HG02759 (cell line): ENCODE measurements around the gene IL1R2.

Source experiments
- ATAC-seq: cut with Tn5 transposase; IDR thresholded peaks from one replicate; pipeline ENCODE4 v1.9.1; 2021; ENCODE audit warnings: mild to moderate bottlenecking, moderate library complexity; ENCODE audit not compliant: unreplicated experiment

IL1R2 gene

GRCh38 chr2:101991721-101992145 lies at the start of gene IL1R2:
Gene IL1R2, plus strand, starts transcription at chr2:101991960. Its CDS starts 16,616 bp downstream, at chr2:102008576.
- no peak for ATAC-seq

GRCh38 chr2:101942851-101943250 lies 48.9 kb upstream of the IL1R2 start:
- no peak for ATAC-seq

- ATAC-seq, result no peak
Observed at GRCh38 chr2:101946372-101947039, 45.3 kb upstream of the IL1R2 start.

GRCh38 chr2:101947374-101947773 lies 44.4 kb upstream of the IL1R2 start:
- ATAC-seq, result no peak

- no peak for ATAC-seq
Observed at GRCh38 chr2:101948625-101949155, 43.1 kb upstream of the IL1R2 start.

- no peak for ATAC-seq
Observed at GRCh38 chr2:101949304-101949703, 42.5 kb upstream of the IL1R2 start.

- ATAC-seq, result no peak
Observed at GRCh38 chr2:101951296-101951695, 40.5 kb upstream of the IL1R2 start.

- ATAC-seq, result no peak
Observed at GRCh38 chr2:101952551-101952950, 39.2 kb upstream of the IL1R2 start.

- no peak for ATAC-seq
Observed at GRCh38 chr2:101956465-101957438, 35.0 kb upstream of the IL1R2 start.

GRCh38 chr2:101958061-101958460 lies 33.7 kb upstream of the IL1R2 start:
- ATAC-seq, result no peak

- no peak for ATAC-seq
Observed at GRCh38 chr2:101960819-101961337, 30.9 kb upstream of the IL1R2 start.

GRCh38 chr2:101961338-101962191 lies 30.2 kb upstream of the IL1R2 start:
- ATAC-seq, result no peak

GRCh38 chr2:101962309-101962708 lies 29.5 kb upstream of the IL1R2 start:
- ATAC-seq, result no peak

- no peak for ATAC-seq
Observed at GRCh38 chr2:101963198-101963597, 28.6 kb upstream of the IL1R2 start.

GRCh38 chr2:101967826-101968513 lies 23.8 kb upstream of the IL1R2 start:
- no peak for ATAC-seq

- ATAC-seq, result no peak
Observed at GRCh38 chr2:101969723-101970122, 22.0 kb upstream of the IL1R2 start.

- no peak for ATAC-seq
Observed at GRCh38 chr2:101970901-101971300, 20.9 kb upstream of the IL1R2 start.

- ATAC-seq, result no peak
Observed at GRCh38 chr2:101971836-101972235, 19.9 kb upstream of the IL1R2 start.

GRCh38 chr2:101972621-101973434 lies 18.9 kb upstream of the IL1R2 start:
- no peak for ATAC-seq
